HepG2 (cell line): ENCODE results near the gene STOML1. TPM values are rescaled to one million over a fixed set of nuclear protein-coding genes. Genes with fewer than 3 reads are reported as not detected.

Source experiments
- ATAC-seq: fragments of 200-7000 bp; cut with Tn5 transposase; 3 replicates; pipeline ENCODE4 v1.9.1; 2020; ENCODE audit warnings: mild to moderate bottlenecking, moderate library complexity
- BruUV-seq: library from RNA; stranded (reverse); fragments of 400-500 nt; replicated peaks from 2 replicates; lab custom pipeline; 2021; lab: Mats Ljungman, UMichigan
- CTCF ChIA-PET: fragments of 300-600 bp; formaldehyde crosslinking; extraction: SDS; loops from one replicate; lab custom pipeline; 2021; ENCODE audit warnings: low total read pairs, inconsistent platforms, low intra/inter-chr PET ratio; lab: Yijun Ruan, JAX
- POLR2A ChIA-PET: fragments of 350-600 bp; sonication (Branson Sonifier 250); formaldehyde crosslinking; loops from one replicate; lab custom pipeline; 2020; ENCODE audit warnings: antibody characterized with exemption, inconsistent platforms; lab: Yijun Ruan, JAX
- DNase-seq: peaks from one replicate; pipeline ENCODE4 v3.0.0-alpha.2; 2015; ENCODE audit warnings: low spot score
- FAIRE-seq: peaks from 3 replicates; lab custom pipeline; 2011; peaks lifted over from hg19 to GRCh38; lab: Jason Lieb, UNC
- H2AFZ ChIP-seq: one replicate; pipeline ENCODE4 v1.6.1; 2011; ENCODE audit warnings: low read length, inconsistent platforms
- H3K27ac ChIP-seq: fragments of 300-600 bp; 3 replicates; pipeline ENCODE4 v1.8.0; 2011; ENCODE audit warnings: mixed run types, mild to moderate bottlenecking, mixed read lengths, low read length, inconsistent platforms; ENCODE audit not compliant: insufficient read depth; ENCODE audit errors: extremely low read length
- H3K27me3 ChIP-seq, 2 experiments: fragments of 200-600 bp in 1 of 2; 2 replicates in 1 of 2; 3 replicates in 1 of 2; pipeline versions ENCODE4 v1.6.0 to v1.8.0; 2011; ENCODE audit warnings: low read length in 2 of 2, mild to moderate bottlenecking in 2 of 2, moderate library complexity in 2 of 2, inconsistent platforms in 1 of 2; ENCODE audit not compliant: insufficient read depth in 2 of 2, control insufficient read depth in 1 of 2
- H3K36me3 ChIP-seq, 2 experiments: fragments of 200-600 bp in 1 of 2; replicated peaks in 1 of 2; 2 replicates in 1 of 2; 3 replicates in 1 of 2; pipeline versions ENCODE4 v1.5.1 to v1.8.0; 2011; ENCODE audit warnings: low read length in 2 of 2, inconsistent platforms in 1 of 2; ENCODE audit not compliant: insufficient read depth in 2 of 2, control insufficient read depth in 1 of 2
- H3K4me1 ChIP-seq: 2 replicates; pipeline ENCODE4 v1.5.1; 2012; ENCODE audit warnings: low read length, inconsistent platforms; ENCODE audit not compliant: insufficient read depth
- H3K4me2 ChIP-seq: 2 replicates; pipeline ENCODE4 v1.6.0; 2011; ENCODE audit warnings: low read depth, low read length, inconsistent platforms
- H3K4me3 ChIP-seq, 3 experiments: fragments of 200-600 bp in 1 of 3; sonication (generic), shearing (Covaris generic) in 1 of 3; replicated peaks in 1 of 3; 2 replicates each; pipeline ENCODE4 v1.5.1; 2011 to 2016; ENCODE audit warnings: low read length in 3 of 3, inconsistent platforms in 2 of 3, low read depth in 2 of 3, mild to moderate bottlenecking in 2 of 3, control low read depth in 1 of 3, mixed read lengths in 1 of 3; ENCODE audit not compliant: insufficient read depth in 1 of 3
- H3K79me2 ChIP-seq: one replicate; pipeline ENCODE4 v1.6.1; 2011; ENCODE audit warnings: low read length, inconsistent platforms; ENCODE audit not compliant: insufficient read depth
- H3K9ac ChIP-seq: 2 replicates; pipeline ENCODE4 v1.6.0; 2011; ENCODE audit warnings: mild to moderate bottlenecking, low read depth, low read length, inconsistent platforms; ENCODE audit not compliant: insufficient read depth
- H3K9me3 ChIP-seq: 2 replicates; pipeline ENCODE4 v1.5.1; 2012; ENCODE audit warnings: mild to moderate bottlenecking, low read length
- H4K20me1 ChIP-seq: 2 replicates; pipeline ENCODE4 v1.6.0; 2011; ENCODE audit warnings: inconsistent platforms, mild to moderate bottlenecking, low read length, moderate library complexity; ENCODE audit not compliant: insufficient read depth
- ARID5B ChIP-seq: IDR thresholded peaks from 2 replicates; pipeline ENCODE4 v1.4.0; 2020; ENCODE audit warnings: mild to moderate bottlenecking, missing genetic modification reagents
- SYNCRIP ChIP-seq: fragments of 200-400 bp; formaldehyde crosslinking; IDR thresholded peaks from 2 replicates; pipeline ENCODE4 v1.6.1; 2018; ENCODE audit warnings: mild to moderate bottlenecking, low read depth, low read length; ENCODE audit not compliant: insufficient read depth
- ZBTB46 ChIP-seq: sonication (generic); formaldehyde crosslinking; IDR thresholded peaks from 2 replicates; pipeline ENCODE4 v1.4.0; 2020; ENCODE audit warnings: mild to moderate bottlenecking, missing genetic modification reagents, borderline replicate concordance
- ZNF484 ChIP-seq: sonication (generic); formaldehyde crosslinking; IDR thresholded peaks from 2 replicates; pipeline ENCODE4 v1.5.1; 2020; ENCODE audit warnings: mild to moderate bottlenecking, low read depth, missing genetic modification reagents, borderline replicate concordance
- ZNF512B ChIP-seq: sonication (generic); formaldehyde crosslinking; IDR thresholded peaks from 2 replicates; pipeline ENCODE4 v1.5.1; 2020; ENCODE audit warnings: missing genetic modification reagents, mild to moderate bottlenecking, borderline replicate concordance
- WGBS: methylation state at CpG from one replicate; pipeline ENCODE4 v1.1.6; 2017; ENCODE audit warnings: low lambda C conversion rate; 5-methylcytosine and 5-hydroxymethylcytosine counted together
- in situ Hi-C: cut with HindIII; loops from 2 replicates; pipeline ENCODE4 v1.10.0; 2017; ENCODE audit warnings: low pct_unique_long_range_greater_than_20kb; ENCODE audit not compliant: extremely low pct_ligation_motif_present
- intact Hi-C: fragments of 100-400 bp; cut with micrococcal nuclease; formaldehyde crosslinking; loops from one replicate; pipeline ENCODE4 v1.10.0; 2022; ENCODE audit not compliant: unreplicated experiment
- polyA plus RNA-seq, 8 experiments: library from polyadenylated mRNA; depleted of rRNA in 3 of 8; stranded (reverse) in 7 of 8; unstranded in 1 of 8; fragments of >200 nt; fragmentation: Illumina TruSeq in 4 of 8; extraction: Trizol in 4 of 8; gene quantifications; 2 replicates each; pipeline versions ENCODE4 v1.2.1 to v1.2.3, GENCODE V29; 2011 to 2016; ENCODE audit warnings: low read depth in 4 of 8, missing spikeins in 1 of 8, mixed read lengths in 1 of 8; ENCODE audit not compliant: insufficient read depth in 1 of 8
- total RNA-seq, 5 experiments: library from RNA; depleted of rRNA; stranded (reverse); fragments of >200 nt; fragmentation: Illumina TruSeq; extraction: Trizol; gene quantifications; 2 replicates each; pipeline ENCODE4 v1.2.3, GENCODE V29; 2016; ENCODE audit warnings: low read depth in 1 of 5

Gene STOML1
- total and polyA plus RNA-seq, 2 of the 13 experiments (the other 11 are each of a cell fraction or from before 2014, with no cell fraction given) = 3.5 to 3.7 TPM

GRCh38 chr15:73987681-73988444 lies 4.2 kb downstream of the STOML1 start:
- Histone ChIP-seq H3K9ac (no peak overlapping the region), H3K9me3 (no peaks in the 10 kb centered on the region), H2AFZ (no peak overlapping the region), H3K79me2 (no peaks in the 10 kb centered on the region), H3K4me3 (no peak overlapping the region), H3K4me2 (no peak overlapping the region), H3K36me3 (no peaks in the 10 kb centered on the region; a peak in 1 of 5 replicates), H3K4me1 (peaks cover 18% of the 10 kb centered on the region), H3K27ac (no peak overlapping the region), H3K27me3 (no peaks in the 10 kb centered on the region), H4K20me1 (no peaks in the 10 kb centered on the region)
- POLR2A ChIA-PET = no interaction called here
- ATAC-seq (no peak), DNase-seq (no peak), FAIRE-seq (no peak)
- BruUV-seq = no TSS peak
- intact Hi-C loops = no loop called here
- CTCF ChIA-PET = no interaction called here
- 76% methylated on average over 8 of the region's 9 CpGs for WGBS
- TF ChIP-seq ZNF512B (no peak), ZBTB46 (CRISPR knock-in tag) (no peak), ARID5B (CRISPR knock-in tag) (no peak), SYNCRIP (no peak), ZNF484 (no peak)
- in situ Hi-C loops = no loop called here
